GM12878 (cell line): ENCODE measurements around the gene TMEM259. TPM values are rescaled to one million over a fixed set of nuclear protein-coding genes. Genes with fewer than 3 reads are reported as not detected.

Source experiments
- ATAC-seq: fragments of 200-7000 bp; cut with Tn5 transposase; 3 replicates; pipeline ENCODE4 v1.9.1; 2020; ENCODE audit warnings: mild to moderate bottlenecking, moderate library complexity
- BruUV-seq: library from RNA; stranded (reverse); fragments of 400-500 nt; replicated peaks from 2 replicates; lab custom pipeline; 2021; lab: Mats Ljungman, UMichigan
- CTCF ChIA-PET: fragments of 300-600 bp; sonication (Branson Sonifier 250); formaldehyde crosslinking; extraction: SDS; loops from one replicate; lab custom pipeline; 2021; ENCODE audit warnings: inconsistent platforms; lab: Yijun Ruan, JAX
- POLR2A ChIA-PET: fragments of 350-600 bp; formaldehyde crosslinking; extraction: SDS; loops from one replicate; lab custom pipeline; 2021; ENCODE audit warnings: inconsistent platforms; lab: Charles Lee
- RAD21 ChIA-PET: fragments of 300-600 bp; sonication (Branson Sonifier 250); formaldehyde crosslinking; loops from one replicate; lab custom pipeline; 2023; ENCODE audit warnings: antibody characterized with exemption; ENCODE audit not compliant: unreplicated experiment; lab: Charles Lee
- SMC1A ChIA-PET: fragments of 300-600 bp; sonication (Branson Sonifier 250); formaldehyde crosslinking; loops from one replicate; lab custom pipeline; 2023; ENCODE audit not compliant: unreplicated experiment, uncharacterized antibody; lab: Charles Lee
- DNase-seq: peaks from one replicate; pipeline ENCODE4 v3.0.0-alpha.2; 2011; ENCODE audit warnings: low read depth, low spot score
- FAIRE-seq: peaks from 3 replicates; lab custom pipeline; 2011; peaks lifted over from hg19 to GRCh38; lab: Jason Lieb, UNC
- H2AFZ ChIP-seq: 2 replicates; pipeline ENCODE4 v1.6.0; 2011; ENCODE audit warnings: low read depth, low read length, control low read depth; ENCODE audit not compliant: control insufficient read depth
- H3K27ac ChIP-seq: 2 replicates; pipeline ENCODE4 v1.5.1; 2011; ENCODE audit warnings: control low read depth; ENCODE audit not compliant: control insufficient read depth, insufficient read depth
- H3K27me3 ChIP-seq, 2 experiments: replicated peaks in 1 of 2; 2 replicates each; pipeline versions ENCODE4 v1.6.0 to v1.6.1; 2011; ENCODE audit warnings: low read length in 1 of 2; ENCODE audit not compliant: control insufficient read depth in 2 of 2, insufficient read depth in 2 of 2
- H3K36me3 ChIP-seq, 2 experiments: 2 replicates each; pipeline ENCODE4 v1.5.1; 2011; ENCODE audit warnings: low read length in 1 of 2; ENCODE audit not compliant: control insufficient read depth in 2 of 2, insufficient read depth in 2 of 2
- H3K4me1 ChIP-seq: 2 replicates; pipeline ENCODE4 v1.6.1; 2011; ENCODE audit warnings: mild to moderate bottlenecking, low read length, moderate library complexity, mixed read lengths; ENCODE audit not compliant: control insufficient read depth, insufficient read depth
- H3K4me2 ChIP-seq: 2 replicates; pipeline ENCODE4 v1.6.0; 2011; ENCODE audit warnings: control low read depth; ENCODE audit not compliant: control insufficient read depth, insufficient read depth
- H3K4me3 ChIP-seq: fragments of 200-600 bp; sonication (generic); 2 replicates; pipeline ENCODE4 v1.5.1; 2016
- H3K79me2 ChIP-seq: 2 replicates; pipeline ENCODE4 v1.6.0; 2011; ENCODE audit warnings: low read length; ENCODE audit not compliant: control insufficient read depth, insufficient read depth
- H3K9ac ChIP-seq: 2 replicates; pipeline ENCODE4 v1.8.0; 2011; ENCODE audit warnings: low read length, control low read depth, mixed read lengths; ENCODE audit not compliant: control insufficient read depth, insufficient read depth
- H3K9me3 ChIP-seq: replicated peaks from 3 replicates; pipeline ENCODE4 v1.5.1; 2011; ENCODE audit warnings: mild to moderate bottlenecking, low read length; ENCODE audit not compliant: control insufficient read depth, insufficient read depth
- H4K20me1 ChIP-seq: 2 replicates; pipeline ENCODE4 v1.6.0; 2011; ENCODE audit not compliant: control insufficient read depth, insufficient read depth
- BHLHE40 ChIP-seq, 2 experiments: fragments of 450-650 bp in 1 of 2; IDR thresholded peaks; 2 replicates each; pipeline ENCODE4 v1.6.1; 2011 to 2017; ENCODE audit warnings: low read depth in 2 of 2, borderline replicate concordance in 1 of 2, improper control_type of control experiment in 1 of 2, low read length in 1 of 2, mild to moderate bottlenecking in 1 of 2
- BMI1 ChIP-seq: fragments of 450-650 bp; IDR thresholded peaks from 2 replicates; pipeline ENCODE4 v1.6.1; 2016; ENCODE audit warnings: mild to moderate bottlenecking, moderate library complexity, borderline replicate concordance
- ETV6 ChIP-seq, 2 experiments: fragments of 450-650 bp in 1 of 2; IDR thresholded peaks in 1 of 2; conservative IDR thresholded peaks in 1 of 2; 2 replicates each; pipeline ENCODE4 v1.6.1; 2014; ENCODE audit warnings: antibody characterized with exemption in 1 of 2, borderline replicate concordance in 1 of 2, low read depth in 1 of 2, mild to moderate bottlenecking in 1 of 2, moderate library complexity in 1 of 2
- HDAC2 ChIP-seq: fragments of 200-600 bp; sonication (generic); IDR thresholded peaks from 2 replicates; pipeline ENCODE4 v1.6.1; 2017
- JUND ChIP-seq: IDR thresholded peaks from 2 replicates; pipeline ENCODE4 v1.6.1; 2012; ENCODE audit warnings: low read depth, mild to moderate bottlenecking, low read length, improper control_type of control experiment, moderate library complexity
- LARP7 ChIP-seq: fragments of 450-650 bp; IDR thresholded peaks from 2 replicates; pipeline ENCODE4 v1.6.1; 2017; ENCODE audit warnings: mild to moderate bottlenecking
- MTA3 ChIP-seq: IDR thresholded peaks from 2 replicates; pipeline ENCODE4 v1.6.1; 2012; ENCODE audit warnings: low read length, inconsistent platforms, borderline replicate concordance
- RAD51 ChIP-seq: fragments of 450-650 bp; IDR thresholded peaks from 2 replicates; pipeline ENCODE4 v1.6.1; 2016; ENCODE audit warnings: moderate library complexity, mild to moderate bottlenecking, inconsistent platforms
- RFX5 ChIP-seq: IDR thresholded peaks from 2 replicates; pipeline ENCODE4 v1.6.1; 2011; ENCODE audit warnings: low read depth, low read length, improper control_type of control experiment
- WGBS: methylation state at CpG from one replicate; pipeline ENCODE4 v1.1.6; 2016; ENCODE audit warnings: low lambda C conversion rate; ENCODE audit not compliant: insufficient replicate concordance, insufficient coverage; ENCODE audit errors: missing lambda C conversion rate; 5-methylcytosine and 5-hydroxymethylcytosine counted together
- in situ Hi-C: fragments of 300-500 bp; cut with MboI; formaldehyde crosslinking; loops from 9 replicates; pipeline ENCODE4 v1.14.3; 2018; ENCODE audit warnings: mixed read lengths
- intact Hi-C: fragments of 100-400 bp; cut with micrococcal nuclease; formaldehyde crosslinking; loops from one replicate; pipeline ENCODE4 v1.14.2; 2022; ENCODE audit not compliant: unreplicated experiment
- polyA plus RNA-seq, 11 experiments: library from polyadenylated mRNA; depleted of rRNA in 4 of 11; unstranded in 6 of 11; stranded (reverse) in 5 of 11; fragments of >200 nt; fragmentation: Nextera tagmentation in 4 of 11; fragmentation: Illumina TruSeq in 1 of 11; extraction: Ambion mirVana in 4 of 11; extraction: Trizol in 1 of 11; gene quantifications; 1 replicate in 1 of 11; 2 replicates in 10 of 11; pipeline versions ENCODE4 v1.2.1 to v1.2.3, GENCODE V29; 2011 to 2016; ENCODE audit warnings: inconsistent platforms in 2 of 11, missing spikeins in 2 of 11, low read depth in 1 of 11
- total RNA-seq, 4 experiments: library from RNA; depleted of rRNA in 3 of 4; stranded (reverse); fragments of >200 nt in 3 of 4; fragmentation: Illumina TruSeq in 1 of 4; extraction: Trizol in 1 of 4; gene quantifications; 2 replicates each; pipeline versions ENCODE4 v1.2.1 to v1.2.3, GENCODE V29; 2013 to 2021
- TF ChIP-seq, protein P1 (sequence below): IDR thresholded peaks from 2 replicates; pipeline ENCODE4 v1.6.1; 2012; ENCODE audit warnings: low read depth, low read length, improper control_type of control experiment
- TF ChIP-seq, protein P2 (sequence below): fragments of 450-650 bp; formaldehyde crosslinking; IDR thresholded peaks from 2 replicates; pipeline ENCODE4 v1.4.0; 2022; ENCODE audit warnings: mild to moderate bottlenecking, moderate library complexity
- TF ChIP-seq, protein P3 (sequence below): fragments of 450-650 bp; IDR thresholded peaks from 2 replicates; pipeline ENCODE4 v1.6.1; 2017; ENCODE audit warnings: mild to moderate bottlenecking, moderate library complexity
- TF ChIP-seq, protein P4 (sequence below): fragments of 450-650 bp; IDR thresholded peaks from 2 replicates; pipeline ENCODE4 v1.6.1; 2016; ENCODE audit warnings: mild to moderate bottlenecking

TMEM259 gene
- total and polyA plus RNA-seq, 10 of the 15 experiments (the other 5 are each of a cell fraction or from before 2014, with no cell fraction given) = 0.43 to 184 (median 62.0) TPM

DNA sequence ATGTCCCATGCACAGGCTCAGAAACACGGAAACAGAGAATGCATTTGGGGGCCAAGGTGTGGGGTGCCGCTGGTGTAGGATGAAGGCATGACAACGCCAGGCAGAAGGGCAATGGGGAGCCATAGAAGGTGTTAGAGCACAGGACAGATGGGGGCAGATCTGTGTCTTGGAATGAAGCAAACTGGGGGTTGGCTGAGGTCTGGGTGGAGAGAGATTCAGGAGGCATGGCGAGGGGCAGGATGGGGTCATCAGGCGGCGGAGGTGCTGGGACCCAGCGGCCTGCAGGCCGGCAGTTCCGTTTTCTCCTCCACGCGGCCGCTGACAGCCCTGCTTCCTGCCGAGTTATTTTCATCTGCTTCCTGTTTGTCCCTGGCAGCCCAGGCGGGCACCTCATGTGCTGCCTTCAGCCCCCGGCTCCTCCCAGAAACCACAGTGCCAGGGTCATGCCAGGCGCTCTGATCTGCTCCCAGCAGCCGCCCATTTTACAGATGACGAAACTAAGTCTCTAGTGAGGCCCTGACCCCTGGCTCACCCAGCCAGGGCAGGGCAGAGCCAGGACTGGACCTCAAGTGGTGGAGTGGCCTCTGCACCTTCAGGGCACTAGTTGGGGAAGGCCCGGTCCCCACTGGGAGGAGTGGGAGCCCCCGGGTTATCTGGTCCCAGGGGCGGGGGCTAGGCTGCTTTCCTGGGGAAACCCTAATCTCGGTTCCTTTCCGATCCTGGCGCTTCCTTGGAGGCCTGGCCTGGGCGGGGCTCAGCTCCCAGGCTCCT lies 48.3 kb upstream of the TMEM259 start:
- ChIA-PET POLR2A (interaction anchor here (0.8 to 3.0 kb wide), 3 partner anchors 17 to 30 kb away, joined by 4 to 32 read pairs (median 6); partner anchors contain the start of gene ABCA7), RAD21 (no interaction called here), CTCF (interaction anchor here (1.8 kb wide), 1 partner anchor 19 kb away, joined by 5 read pairs; no protein-coding TSS in a partner anchor), SMC1A (interaction anchor here (1.1 kb wide), 1 partner anchor 29 kb away, joined by 3 read pairs; no protein-coding TSS in a partner anchor)
- intact Hi-C loops (loop anchor here (1.0 to 2.0 kb wide), 2 partner anchors 34 to 48 kb away; partner anchors contain the start of genes GPX4, RNU6-2 and TMEM259), in situ Hi-C loops (no loop called here)
- H3K4me1 ChIP-seq = peaks cover 19% of the 10 kb centered on the region
- H3K36me3 ChIP-seq = peaks cover 11 to 19% of the 10 kb centered on the region in 2 experiments; a peak in 3 of 4 replicates
- H3K27ac ChIP-seq = peak overlapping the region; percentile 95
- 2% methylated on average over 25 of the region's 25 CpGs for WGBS
- DNase-seq = no peak
- H2AFZ ChIP-seq = no peak overlapping the region
- peaks cover 46% of the 10 kb centered on the region for H3K79me2 ChIP-seq
- no peaks in the 10 kb centered on the region for H3K9me3 ChIP-seq
- no peaks in the 10 kb centered on the region for H3K27me3 ChIP-seq
- H3K9ac ChIP-seq = peak overlapping the region; percentile 90
- BruUV-seq = TSS peak; percentile 60
- peak; percentile 64 for FAIRE-seq
- peak; percentile 49 for ATAC-seq
- peak overlapping the region; percentile 82 for H3K4me2 ChIP-seq
- peak overlapping the region; percentile 98 for H3K4me3 ChIP-seq
- H4K20me1 ChIP-seq = no peaks in the 10 kb centered on the region
- TF ChIP-seq RFX5 (no peak), BHLHE40 (IDR thresholded peaks at IDR 0.05; ENCODE audit: borderline replicate concordance in 1 of 2, low read depth in 2 of 2, low read length in 1 of 2) (peak; percentile 62 to 76; a peak in 3 of 4 replicates), ETV6 (conservative IDR thresholded peaks at IDR 0.05 in 1 of 2, IDR thresholded peaks at IDR 0.05 in 1 of 2; ENCODE audit: borderline replicate concordance in 1 of 2, low read depth in 1 of 2) (peak in 1 of 2 experiments; percentile 39; a peak in 1 of 4 replicates), RAD51 (no peak), MTA3 (no peak), HDAC2 (no peak), BMI1 (no peak), JUND (no peak), LARP7 (peak; percentile 49; the same call in 1 of the 2 replicates)
- TF ChIP-seq, protein P1, sequence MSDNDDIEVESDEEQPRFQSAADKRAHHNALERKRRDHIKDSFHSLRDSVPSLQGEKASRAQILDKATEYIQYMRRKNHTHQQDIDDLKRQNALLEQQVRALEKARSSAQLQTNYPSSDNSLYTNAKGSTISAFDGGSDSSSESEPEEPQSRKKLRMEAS = peak; percentile 91
- TF ChIP-seq, protein P2, sequence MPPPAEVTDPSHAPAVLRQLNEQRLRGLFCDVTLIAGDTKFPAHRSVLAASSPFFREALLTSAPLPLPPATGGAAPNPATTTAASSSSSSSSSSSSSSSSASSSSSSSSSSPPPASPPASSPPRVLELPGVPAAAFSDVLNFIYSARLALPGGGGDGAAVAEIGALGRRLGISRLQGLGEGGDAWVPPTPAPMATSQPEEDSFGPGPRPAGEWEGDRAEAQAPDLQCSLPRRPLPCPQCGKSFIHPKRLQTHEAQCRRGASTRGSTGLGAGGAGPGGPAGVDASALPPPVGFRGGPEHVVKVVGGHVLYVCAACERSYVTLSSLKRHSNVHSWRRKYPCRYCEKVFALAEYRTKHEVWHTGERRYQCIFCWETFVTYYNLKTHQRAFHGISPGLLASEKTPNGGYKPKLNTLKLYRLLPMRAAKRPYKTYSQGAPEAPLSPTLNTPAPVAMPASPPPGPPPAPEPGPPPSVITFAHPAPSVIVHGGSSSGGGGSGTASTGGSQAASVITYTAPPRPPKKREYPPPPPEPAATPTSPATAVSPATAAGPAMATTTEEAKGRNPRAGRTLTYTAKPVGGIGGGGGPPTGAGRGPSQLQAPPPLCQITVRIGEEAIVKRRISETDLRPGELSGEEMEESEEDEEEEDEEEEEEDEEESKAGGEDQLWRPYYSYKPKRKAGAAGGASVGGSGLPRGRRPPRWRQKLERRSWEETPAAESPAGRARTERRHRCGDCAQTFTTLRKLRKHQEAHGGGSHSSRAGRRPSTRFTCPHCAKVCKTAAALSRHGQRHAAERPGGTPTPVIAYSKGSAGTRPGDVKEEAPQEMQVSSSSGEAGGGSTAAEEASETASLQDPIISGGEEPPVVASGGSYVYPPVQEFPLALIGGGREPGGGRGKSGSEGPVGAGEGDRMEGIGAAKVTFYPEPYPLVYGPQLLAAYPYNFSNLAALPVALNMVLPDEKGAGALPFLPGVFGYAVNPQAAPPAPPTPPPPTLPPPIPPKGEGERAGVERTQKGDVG (CRISPR knock-in tag) = no peak
- TF ChIP-seq, protein P3, sequence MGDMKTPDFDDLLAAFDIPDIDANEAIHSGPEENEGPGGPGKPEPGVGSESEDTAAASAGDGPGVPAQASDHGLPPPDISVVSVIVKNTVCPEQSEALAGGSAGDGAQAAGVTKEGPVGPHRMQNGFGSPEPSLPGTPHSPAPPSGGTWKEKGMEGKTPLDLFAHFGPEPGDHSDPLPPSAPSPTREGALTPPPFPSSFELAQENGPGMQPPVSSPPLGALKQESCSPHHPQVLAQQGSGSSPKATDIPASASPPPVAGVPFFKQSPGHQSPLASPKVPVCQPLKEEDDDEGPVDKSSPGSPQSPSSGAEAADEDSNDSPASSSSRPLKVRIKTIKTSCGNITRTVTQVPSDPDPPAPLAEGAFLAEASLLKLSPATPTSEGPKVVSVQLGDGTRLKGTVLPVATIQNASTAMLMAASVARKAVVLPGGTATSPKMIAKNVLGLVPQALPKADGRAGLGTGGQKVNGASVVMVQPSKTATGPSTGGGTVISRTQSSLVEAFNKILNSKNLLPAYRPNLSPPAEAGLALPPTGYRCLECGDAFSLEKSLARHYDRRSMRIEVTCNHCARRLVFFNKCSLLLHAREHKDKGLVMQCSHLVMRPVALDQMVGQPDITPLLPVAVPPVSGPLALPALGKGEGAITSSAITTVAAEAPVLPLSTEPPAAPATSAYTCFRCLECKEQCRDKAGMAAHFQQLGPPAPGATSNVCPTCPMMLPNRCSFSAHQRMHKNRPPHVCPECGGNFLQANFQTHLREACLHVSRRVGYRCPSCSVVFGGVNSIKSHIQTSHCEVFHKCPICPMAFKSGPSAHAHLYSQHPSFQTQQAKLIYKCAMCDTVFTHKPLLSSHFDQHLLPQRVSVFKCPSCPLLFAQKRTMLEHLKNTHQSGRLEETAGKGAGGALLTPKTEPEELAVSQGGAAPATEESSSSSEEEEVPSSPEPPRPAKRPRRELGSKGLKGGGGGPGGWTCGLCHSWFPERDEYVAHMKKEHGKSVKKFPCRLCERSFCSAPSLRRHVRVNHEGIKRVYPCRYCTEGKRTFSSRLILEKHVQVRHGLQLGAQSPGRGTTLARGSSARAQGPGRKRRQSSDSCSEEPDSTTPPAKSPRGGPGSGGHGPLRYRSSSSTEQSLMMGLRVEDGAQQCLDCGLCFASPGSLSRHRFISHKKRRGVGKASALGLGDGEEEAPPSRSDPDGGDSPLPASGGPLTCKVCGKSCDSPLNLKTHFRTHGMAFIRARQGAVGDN = peak; percentile 74
- TF ChIP-seq, protein P4, sequence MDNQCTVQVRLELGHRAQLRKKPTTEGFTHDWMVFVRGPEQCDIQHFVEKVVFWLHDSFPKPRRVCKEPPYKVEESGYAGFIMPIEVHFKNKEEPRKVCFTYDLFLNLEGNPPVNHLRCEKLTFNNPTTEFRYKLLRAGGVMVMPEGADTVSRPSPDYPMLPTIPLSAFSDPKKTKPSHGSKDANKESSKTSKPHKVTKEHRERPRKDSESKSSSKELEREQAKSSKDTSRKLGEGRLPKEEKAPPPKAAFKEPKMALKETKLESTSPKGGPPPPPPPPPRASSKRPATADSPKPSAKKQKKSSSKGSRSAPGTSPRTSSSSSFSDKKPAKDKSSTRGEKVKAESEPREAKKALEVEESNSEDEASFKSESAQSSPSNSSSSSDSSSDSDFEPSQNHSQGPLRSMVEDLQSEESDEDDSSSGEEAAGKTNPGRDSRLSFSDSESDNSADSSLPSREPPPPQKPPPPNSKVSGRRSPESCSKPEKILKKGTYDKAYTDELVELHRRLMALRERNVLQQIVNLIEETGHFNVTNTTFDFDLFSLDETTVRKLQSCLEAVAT = 0 out of 2 replicates have a peak, but pooled peaks have one; percentile 45
